Transverse colon (tissue), 4 donors: ENCODE results near the gene MTR. TPM values are rescaled to one million over a fixed set of nuclear protein-coding genes. Genes with fewer than 3 reads are reported as not detected.
"Not testable (repeated sequence)": the region's sequence is repeated elsewhere in the genome, so short reads cannot be mapped to it uniquely, and the experiment has no call there.

ENCODE experiments used
- DNase-seq: peaks from one replicate; pipeline ENCODE4 v3.0.0-alpha.2; 2019
- H3K27ac ChIP-seq, 4 donors: fragments of 200-600 bp; sonication (generic); 2 replicates each; pipeline ENCODE4 v1.5.1; 2016 to 2018; ENCODE audit warnings: inconsistent platforms in 4 of 4
- H3K27me3 ChIP-seq: fragments of 200-600 bp; sonication (generic); 2 replicates; pipeline ENCODE4 v1.5.1; 2017; ENCODE audit warnings: inconsistent platforms
- H3K36me3 ChIP-seq, 4 donors: fragments of 200-600 bp; sonication (generic); 2 replicates each; pipeline ENCODE4 v1.5.1; 2017 to 2019; ENCODE audit warnings: inconsistent platforms in 4 of 4
- H3K4me1 ChIP-seq, 4 donors: fragments of 200-600 bp; sonication (generic); 2 replicates each; pipeline ENCODE4 v1.5.1; 2017 to 2020; ENCODE audit warnings: inconsistent platforms in 4 of 4
- H3K4me3 ChIP-seq, 4 donors: fragments of 200-600 bp; sonication (generic); 1 replicate in 1 of 4; 2 replicates in 3 of 4; pipeline versions ENCODE4 v1.5.1 to v1.6.1; 2017 to 2019; ENCODE audit warnings: inconsistent platforms in 4 of 4
- H3K9me3 ChIP-seq, 2 donors: fragments of 200-600 bp; sonication (generic); 2 replicates each; pipeline ENCODE4 v1.5.1; 2017 to 2019; ENCODE audit warnings: inconsistent platforms in 2 of 2
- CTCF ChIP-seq, 5 experiments: fragments of 200-600 bp in 3 of 5; fragments of 450-650 bp in 2 of 5; sonication (generic) in 3 of 5; IDR thresholded peaks; 1 replicate in 2 of 5; 2 replicates in 3 of 5; pipeline ENCODE4 v1.5.1; 2016 to 2017; ENCODE audit warnings: antibody characterized with exemption in 5 of 5, inconsistent platforms in 3 of 5, mild to moderate bottlenecking in 2 of 5, moderate library complexity in 1 of 5
- EP300 ChIP-seq: sonication (generic); formaldehyde crosslinking; IDR thresholded peaks from one replicate; pipeline ENCODE4 v1.6.1; 2017; ENCODE audit warnings: antibody characterized with exemption, low read depth
- POLR2A ChIP-seq: fragments of 450-650 bp; IDR thresholded peaks from one replicate; pipeline ENCODE4 v1.6.1; 2016; ENCODE audit warnings: antibody characterized with exemption, mild to moderate bottlenecking, moderate library complexity
- POLR2AphosphoS5 ChIP-seq, 3 donors: sonication (generic); formaldehyde crosslinking; IDR thresholded peaks; one replicate each; pipeline ENCODE4 v1.6.1; 2016; ENCODE audit warnings: antibody characterized with exemption in 3 of 3
- WGBS, 2 donors: methylation state at CpG; one replicate each; pipeline ENCODE4 v1.1.5; 2018; ENCODE audit warnings: low coverage in 1 of 2; 5-methylcytosine and 5-hydroxymethylcytosine counted together
- in situ Hi-C, 4 donors: fragments of 200-750 bp; cut with MboI; loops; one replicate each; pipeline versions ENCODE4 v1.15.0 to v1.15.1; 2017; ENCODE audit warnings: low sequenced_read_pairs in 3 of 4, low pct_ligation_motif_present in 1 of 4, low pct_unique_long_range_greater_than_20kb in 1 of 4
- intact Hi-C: fragments of 100-400 bp; cut with DNase I; formaldehyde crosslinking; loops from one replicate; pipeline ENCODE4 v1.15.1; 2023; ENCODE audit warnings: low total_unique reads
- total RNA-seq, 4 donors: library from RNA; depleted of rRNA; stranded (reverse); fragments of >200 nt; gene quantifications; one replicate each; pipeline ENCODE4 v1.1.0, GENCODE V29; 2016

MTR gene
- total RNA-seq, 4 donors from 2014 or later = 10.1 to 18.4 (median 12.6) TPM

- TF ChIP-seq POLR2A (no peak), EP300 (no peak), POLR2AphosphoS5 (IDR thresholded peaks at IDR 0.05) (no peak), CTCF (IDR thresholded peaks at IDR 0.05) (no peak)
- no peak overlapping the region for H3K4me3 ChIP-seq
- intact Hi-C loops (no loop called here), in situ Hi-C loops (loop anchor here in 2 of 4 donors (25.0 kb wide), 1 partner anchor 742 kb away; no protein-coding TSS in a partner anchor)
- no peaks in the 10 kb centered on the region for H3K9me3 ChIP-seq
- peaks cover 0 to 36% (median 0%) of the 10 kb centered on the region in 4 donors for H3K36me3 ChIP-seq
- WGBS, 2 donors = 80 to 81% methylated on average over 4 of the region's 4 CpGs
- no peak for DNase-seq
- peaks cover 0 to 3% (median 0%) of the 10 kb centered on the region in 4 donors for H3K4me1 ChIP-seq
- H3K27ac ChIP-seq = peak overlapping the region in 2 of 4 donors; percentile 25 to 28
- no peaks in the 10 kb centered on the region for H3K27me3 ChIP-seq
Observed at GRCh38 chr1:236853921-236854604, 59.0 kb downstream of the MTR start.

- TF ChIP-seq POLR2A = no peak
- TF ChIP-seq CTCF (IDR thresholded peaks at IDR 0.05) = no peak
- Histone ChIP-seq H3K27me3 (no peaks in the 10 kb centered on the region), H3K4me3 (no peak overlapping the region), H3K27ac (peak overlapping the region in 2 of 4 donors; percentile 25 to 28), H3K4me1 (peaks cover 0 to 3% (median 0%) of the 10 kb centered on the region in 4 donors), H3K9me3 (no peaks in the 10 kb centered on the region), H3K36me3 (peaks cover 0 to 37% (median 0%) of the 10 kb centered on the region in 4 donors)
- in situ Hi-C loops = loop anchor here in 2 of 4 donors (25.0 kb wide), 1 partner anchor 742 kb away; no protein-coding TSS in a partner anchor
- intact Hi-C loops = no loop called here
- no peak for DNase-seq
- WGBS, 2 donors = 59 to 72% methylated on average over 3 of the region's 3 CpGs
Observed at GRCh38 chr1:236854605-236854983, 59.5 kb downstream of the MTR start.

- H3K27ac ChIP-seq, H3K27me3 ChIP-seq, H3K4me1 ChIP-seq, H3K4me3 ChIP-seq, H3K9me3 ChIP-seq, intact Hi-C loops, DNase-seq: not testable (repeated sequence)
- in situ Hi-C loops = loop anchor here in 2 of 4 donors (25.0 kb wide), 1 partner anchor 744 kb away; no protein-coding TSS in a partner anchor
- peaks cover 0 to 36% (median 0%) of the 10 kb centered on the region in 4 donors for H3K36me3 ChIP-seq
- WGBS, 2 donors = 98 to 100% methylated on average over 2 to 4 of the region's 4 CpGs
Observed at GRCh38 chr1:236856649-236857048, 61.6 kb downstream of the MTR start.

GRCh38 chr1:236858165-236858564 is 63.1 kb downstream of the MTR start:
- WGBS, 2 donors = 90 to 96% methylated on average over 4 to 7 of the region's 7 CpGs
- in situ Hi-C loops (loop anchor here in 2 of 4 donors (25.0 kb wide), 1 partner anchor 746 kb away; no protein-coding TSS in a partner anchor), intact Hi-C loops (no loop called here)
- H3K4me3 ChIP-seq = no peak overlapping the region
- no peaks in the 10 kb centered on the region for H3K9me3 ChIP-seq
- H3K36me3 ChIP-seq = peaks cover 0 to 33% (median under 1%) of the 10 kb centered on the region in 4 donors
- H3K4me1 ChIP-seq = peaks cover 0 to 18% (median 6%) of the 10 kb centered on the region in 4 donors
- no peak for TF ChIP-seq POLR2AphosphoS5 (IDR thresholded peaks at IDR 0.05)
- TF ChIP-seq CTCF (IDR thresholded peaks at IDR 0.05) = no peak
- no peak for TF ChIP-seq POLR2A
- no peak for DNase-seq
- no peaks in the 10 kb centered on the region for H3K27me3 ChIP-seq
- H3K27ac ChIP-seq = no peak overlapping the region
